Caco-2 (cell line): Measurements from ENCODE around the gene YWHAG. TPM values are rescaled to one million over a fixed set of nuclear protein-coding genes. Genes with fewer than 3 reads are reported as not detected.

ENCODE experiments used
- BruUV-seq: library from RNA; stranded (reverse); fragments of 400-500 nt; replicated peaks from 2 replicates; lab custom pipeline; 2021; lab: Mats Ljungman, UMichigan
- CTCF ChIA-PET: fragments of 300-600 bp; sonication (Branson Sonifier 250); formaldehyde crosslinking; loops from one replicate; lab custom pipeline; 2022; ENCODE audit warnings: antibody characterized with exemption; lab: Charles Lee
- POLR2A ChIA-PET: fragments of 300-600 bp; sonication (Branson Sonifier 250); formaldehyde crosslinking; loops from one replicate; lab custom pipeline; 2022; ENCODE audit warnings: antibody characterized with exemption; lab: Charles Lee
- DNase-seq, 2 experiments: peaks; one replicate each; pipeline versions ENCODE4 v3.0.0 to v3.0.0-alpha.2; 2020 to 2022
- H3K27me3 ChIP-seq: replicated peaks from 2 replicates; pipeline ENCODE4 v1.6.0; 2011; ENCODE audit warnings: low read length; ENCODE audit not compliant: control insufficient read depth, insufficient read depth
- H3K36me3 ChIP-seq: 2 replicates; pipeline ENCODE4 v1.5.1; 2011; ENCODE audit warnings: low read length; ENCODE audit not compliant: control insufficient read depth, insufficient read depth
- H3K4me1 ChIP-seq: fragments of 250-450 bp; sonication (Bioruptor Pico); 2 replicates; pipeline ENCODE4 v1.5.1; 2020; ENCODE audit warnings: mild to moderate bottlenecking
- H3K4me3 ChIP-seq: 2 replicates; pipeline ENCODE4 v1.5.1; 2011; ENCODE audit warnings: low read depth, mild to moderate bottlenecking, control low read depth, low read length
- H3K9me3 ChIP-seq: fragments of 250-450 bp; sonication (Bioruptor Pico); 2 replicates; pipeline ENCODE4 v1.5.1; 2020; ENCODE audit warnings: mild to moderate bottlenecking, moderate library complexity
- H3K27ac Mint-ChIP-seq: one replicate; pipeline ENCODE4 v1.8.0; 2022; ENCODE audit warnings: mixed read lengths; ENCODE audit not compliant: unreplicated experiment
- H3K27me3 Mint-ChIP-seq: one replicate; pipeline ENCODE4 v1.8.0; 2022; ENCODE audit warnings: mixed read lengths; ENCODE audit not compliant: insufficient read depth, unreplicated experiment
- H3K36me3 Mint-ChIP-seq: one replicate; pipeline ENCODE4 v1.8.0; 2022; ENCODE audit warnings: mild to moderate bottlenecking, mixed read lengths; ENCODE audit not compliant: insufficient read depth, unreplicated experiment
- H3K4me1 Mint-ChIP-seq: one replicate; pipeline ENCODE4 v1.8.0; 2022; ENCODE audit warnings: low read depth, mixed read lengths; ENCODE audit not compliant: unreplicated experiment
- H3K4me3 Mint-ChIP-seq: one replicate; pipeline ENCODE4 v1.8.0; 2022; ENCODE audit warnings: mild to moderate bottlenecking, moderate library complexity, mixed read lengths; ENCODE audit not compliant: unreplicated experiment
- H3K9me3 Mint-ChIP-seq: one replicate; pipeline ENCODE4 v1.8.0; 2022; ENCODE audit warnings: mixed read lengths; ENCODE audit not compliant: unreplicated experiment
- intact Hi-C: fragments of 100-400 bp; cut with micrococcal nuclease; formaldehyde crosslinking; loops from one replicate; pipeline ENCODE4 v1.10.0; 2022; ENCODE audit not compliant: unreplicated experiment
- total RNA-seq: library from RNA; stranded (reverse); gene quantifications from 2 replicates; pipeline ENCODE4 v1.2.3, GENCODE V29; 2022
- TF ChIP-seq, protein P1 (sequence below), 2 experiments: fragments of 200-600 bp in 1 of 2; IDR thresholded peaks; 1 replicate in 1 of 2; 2 replicates in 1 of 2; pipeline versions ENCODE4 v1.5.1 to v1.8.0; 2011 to 2022; ENCODE audit warnings: antibody characterized with exemption in 1 of 2, control low read depth in 1 of 2, inconsistent platforms in 1 of 2, low read depth in 1 of 2, low read length in 1 of 2, mild to moderate bottlenecking in 1 of 2, moderate library complexity in 1 of 2; ENCODE audit not compliant: insufficient read depth in 1 of 2, severe bottlenecking in 1 of 2, unreplicated experiment in 1 of 2

YWHAG gene
- total RNA-seq, 1 experiment from 2014 or later = 150 TPM

GRCh38 chr7:76359978-76360638 lies 1.3 kb upstream of the YWHAG start:
- DNase-seq = no peak
- TF ChIP-seq, protein P1, sequence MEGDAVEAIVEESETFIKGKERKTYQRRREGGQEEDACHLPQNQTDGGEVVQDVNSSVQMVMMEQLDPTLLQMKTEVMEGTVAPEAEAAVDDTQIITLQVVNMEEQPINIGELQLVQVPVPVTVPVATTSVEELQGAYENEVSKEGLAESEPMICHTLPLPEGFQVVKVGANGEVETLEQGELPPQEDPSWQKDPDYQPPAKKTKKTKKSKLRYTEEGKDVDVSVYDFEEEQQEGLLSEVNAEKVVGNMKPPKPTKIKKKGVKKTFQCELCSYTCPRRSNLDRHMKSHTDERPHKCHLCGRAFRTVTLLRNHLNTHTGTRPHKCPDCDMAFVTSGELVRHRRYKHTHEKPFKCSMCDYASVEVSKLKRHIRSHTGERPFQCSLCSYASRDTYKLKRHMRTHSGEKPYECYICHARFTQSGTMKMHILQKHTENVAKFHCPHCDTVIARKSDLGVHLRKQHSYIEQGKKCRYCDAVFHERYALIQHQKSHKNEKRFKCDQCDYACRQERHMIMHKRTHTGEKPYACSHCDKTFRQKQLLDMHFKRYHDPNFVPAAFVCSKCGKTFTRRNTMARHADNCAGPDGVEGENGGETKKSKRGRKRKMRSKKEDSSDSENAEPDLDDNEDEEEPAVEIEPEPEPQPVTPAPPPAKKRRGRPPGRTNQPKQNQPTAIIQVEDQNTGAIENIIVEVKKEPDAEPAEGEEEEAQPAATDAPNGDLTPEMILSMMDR (IDR thresholded peaks at IDR 0.05; ENCODE audit: insufficient read depth in 1 of 2, low read depth in 1 of 2, low read length in 1 of 2, severe bottlenecking in 1 of 2, unreplicated experiment in 1 of 2) = no peak
- Histone ChIP-seq H3K4me1 (peaks cover 24% of the 10 kb centered on the region), H3K9me3 (no peaks in the 10 kb centered on the region), H3K27me3 (no peaks in the 10 kb centered on the region), H3K36me3 (no peaks in the 10 kb centered on the region), H3K4me3 (peak overlapping the region; percentile 61; the same call in 1 of the 2 replicates)
- Mint-ChIP-seq H3K27me3 (no peaks in the 10 kb centered on the region), H3K36me3 (peaks cover 44% of the 10 kb centered on the region), H3K9me3 (no peaks in the 10 kb centered on the region), H3K27ac (peak overlapping the region; percentile 89), H3K4me1 (peaks cover 7% of the 10 kb centered on the region), H3K4me3 (peak overlapping the region; percentile 87)
- ChIA-PET POLR2A (no interaction called here), CTCF (interaction anchor here (0.7 to 1.5 kb wide), 5 partner anchors 9 to 66 kb away, joined by 3 to 6 read pairs (median 4); no protein-coding TSS in a partner anchor)
- no TSS peak for BruUV-seq
- intact Hi-C loops = loop anchor here (2.0 to 5.0 kb wide), 3 partner anchors 33 to 68 kb away; no protein-coding TSS in a partner anchor

DNA sequence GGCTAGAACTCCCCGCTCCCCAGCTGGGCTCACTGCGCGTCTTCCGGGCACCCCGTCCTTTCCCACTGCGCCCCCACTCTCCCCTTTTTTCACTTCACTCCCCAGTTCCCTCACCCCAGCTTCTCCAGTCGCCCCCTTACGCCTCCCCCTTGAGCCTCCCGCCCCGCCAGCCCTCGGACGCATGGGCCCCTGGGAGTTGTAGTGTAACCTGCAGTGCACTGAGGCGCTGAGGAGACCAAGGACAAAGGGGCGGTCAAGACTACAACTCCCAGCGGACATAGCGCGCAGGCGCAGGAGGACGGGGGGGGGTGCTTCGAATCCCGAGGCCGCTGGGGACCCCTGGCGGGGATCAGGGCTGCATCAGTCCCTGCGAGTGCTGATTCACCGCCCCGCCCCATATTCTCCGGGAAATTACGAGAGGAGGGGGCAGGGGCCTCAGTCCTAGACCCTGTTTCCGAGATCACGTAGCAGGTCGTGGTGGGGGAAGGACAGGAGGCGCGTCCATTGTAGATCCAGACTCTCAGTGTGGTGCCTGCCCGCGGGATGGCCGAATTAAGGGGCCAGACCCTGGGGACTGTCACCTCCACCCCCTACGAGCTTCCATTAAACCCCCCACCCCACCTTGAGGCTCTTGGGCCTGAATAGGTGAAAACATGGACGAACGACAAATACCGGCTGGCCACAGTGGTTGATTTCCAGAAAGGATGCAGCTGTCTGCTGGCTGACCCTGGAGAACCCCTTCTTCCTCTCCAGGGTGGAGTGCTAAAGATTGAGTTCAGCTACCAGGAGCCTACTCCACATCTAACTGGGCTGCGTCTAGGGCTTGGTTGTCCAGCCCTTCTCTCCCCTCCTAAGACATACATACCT lies 553 bp upstream of the YWHAG start:
- H3K4me1 ChIP-seq = peaks cover 19% of the 10 kb centered on the region
- POLR2A ChIA-PET = interaction anchor here (0.5 to 0.6 kb wide), 5 partner anchors 38 to 192 kb away, joined by 3 to 9 read pairs (median 3); no protein-coding TSS in a partner anchor
- TSS peak; percentile 99 for BruUV-seq

More for the DNA sequence above, 553 bp upstream of the YWHAG start:
- peak; percentile 99 for DNase-seq
- Histone ChIP-seq H3K27me3 (no peaks in the 10 kb centered on the region), H3K4me3 (peak overlapping the region; percentile 91), H3K9me3 (no peaks in the 10 kb centered on the region), H3K36me3 (no peaks in the 10 kb centered on the region)
- Mint-ChIP-seq H3K27ac (peak overlapping the region; percentile 89), H3K4me1 (peaks cover under 1% of the 10 kb centered on the region), H3K9me3 (no peaks in the 10 kb centered on the region), H3K27me3 (no peaks in the 10 kb centered on the region), H3K36me3 (peaks cover 51% of the 10 kb centered on the region), H3K4me3 (peak overlapping the region; percentile 87)
- TF ChIP-seq, protein P1 (IDR thresholded peaks at IDR 0.05; ENCODE audit: insufficient read depth in 1 of 2, low read depth in 1 of 2, low read length in 1 of 2, severe bottlenecking in 1 of 2, unreplicated experiment in 1 of 2) = peak; percentile 84 to 87
- intact Hi-C loops = loop anchor here (2.0 to 5.0 kb wide), 3 partner anchors 33 to 67 kb away; no protein-coding TSS in a partner anchor
- CTCF ChIA-PET = interaction anchor here (0.5 to 1.5 kb wide), 9 partner anchors 10 to 181 kb away, joined by 3 to 6 read pairs (median 4); no protein-coding TSS in a partner anchor
